COLO668 (cell line): ENCODE data around the gene GRID1.

ENCODE experiments used
- DNase-seq: peaks from one replicate; lab custom pipeline; 2025; ENCODE audit not compliant: unreplicated experiment; lab: John Stamatoyannopoulos, UW

GRID1 gene

DNA sequence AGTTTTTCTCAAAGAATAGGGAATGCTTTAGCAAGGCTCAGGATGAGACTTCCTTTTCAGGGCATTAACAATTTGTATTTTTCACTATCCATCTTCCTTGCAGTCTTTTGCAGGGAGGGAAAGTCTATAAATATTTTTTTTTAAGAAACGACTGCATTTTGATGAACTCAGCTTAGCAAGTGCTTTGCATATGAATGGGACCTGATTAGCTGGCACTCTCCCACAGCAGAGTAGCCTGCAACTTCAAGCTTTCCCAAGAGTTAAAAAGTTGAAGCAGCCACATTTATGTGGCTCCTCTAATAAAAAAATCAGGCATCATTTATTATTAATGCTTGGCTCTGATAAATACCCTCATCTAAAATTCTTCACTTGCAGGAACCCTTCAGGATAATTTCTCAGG lies 134.0 kb downstream of the GRID1 start:
- no peak for DNase-seq

DNA sequence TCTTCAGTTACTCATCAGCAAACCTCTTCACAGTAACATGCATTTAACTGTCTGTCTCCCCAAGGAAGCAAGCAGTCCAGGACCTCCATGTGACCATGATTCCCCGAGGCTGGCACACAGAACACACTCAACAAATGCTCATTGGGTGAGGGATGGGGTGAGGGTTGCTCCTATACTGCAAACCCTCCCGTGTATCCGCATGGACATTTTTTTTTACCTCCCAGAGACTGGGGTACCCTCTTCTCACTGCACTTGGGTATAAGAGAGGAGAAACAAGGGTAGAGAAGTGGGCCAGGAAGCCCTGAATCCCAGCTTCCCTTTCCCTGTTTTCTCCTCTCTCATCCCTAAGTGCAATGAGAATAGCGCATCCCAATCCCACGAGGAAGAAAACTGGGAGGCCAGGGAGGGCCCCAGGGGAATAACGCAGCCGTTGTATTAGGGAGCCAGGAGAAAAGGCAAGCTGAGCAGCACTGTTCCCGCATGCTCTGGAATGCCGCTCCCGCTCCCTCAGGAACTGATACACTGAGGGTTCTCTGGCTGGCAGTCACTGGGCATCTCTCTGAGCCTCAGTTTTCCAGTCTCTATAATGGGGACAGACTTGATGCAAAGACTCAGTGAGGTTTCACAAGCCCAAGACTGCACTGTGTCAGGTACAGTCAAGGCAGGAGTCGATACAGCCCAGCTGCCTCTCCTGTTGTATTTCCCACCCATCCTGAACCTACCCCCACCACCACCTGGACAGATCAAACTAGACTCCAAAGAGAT lies 134.6 kb downstream of the GRID1 start:
- no peak for DNase-seq

DNA sequence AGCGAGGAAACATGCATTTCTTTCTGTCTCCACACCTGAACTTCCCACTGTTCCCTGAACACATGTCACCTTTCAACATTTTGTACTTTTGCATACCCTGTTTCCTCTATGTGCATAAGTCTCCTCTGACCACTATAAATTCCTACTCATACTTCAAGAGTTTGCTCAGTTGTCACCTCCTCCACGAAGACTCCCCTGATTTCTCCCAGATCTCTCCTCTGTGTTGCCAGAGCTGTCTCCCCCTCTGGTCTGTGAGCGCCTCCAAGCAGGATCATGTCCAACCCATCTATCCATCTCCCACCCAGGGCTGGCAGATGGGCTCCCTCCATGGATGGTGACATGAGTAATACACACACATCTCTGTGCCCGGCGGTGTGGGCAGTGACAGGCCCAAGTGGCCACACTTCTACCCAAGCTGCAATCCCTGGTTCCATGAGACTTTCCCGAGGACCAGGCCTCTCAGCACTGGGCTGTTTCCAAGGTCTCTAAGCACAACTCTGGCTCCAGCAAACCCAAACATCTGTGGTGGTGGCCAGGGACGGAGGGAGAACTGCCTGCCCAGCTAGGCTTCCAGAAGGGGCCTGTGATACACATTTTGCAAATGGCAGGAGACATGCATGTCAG lies 135.9 kb downstream of the GRID1 start:
- DNase-seq: no peak

DNA sequence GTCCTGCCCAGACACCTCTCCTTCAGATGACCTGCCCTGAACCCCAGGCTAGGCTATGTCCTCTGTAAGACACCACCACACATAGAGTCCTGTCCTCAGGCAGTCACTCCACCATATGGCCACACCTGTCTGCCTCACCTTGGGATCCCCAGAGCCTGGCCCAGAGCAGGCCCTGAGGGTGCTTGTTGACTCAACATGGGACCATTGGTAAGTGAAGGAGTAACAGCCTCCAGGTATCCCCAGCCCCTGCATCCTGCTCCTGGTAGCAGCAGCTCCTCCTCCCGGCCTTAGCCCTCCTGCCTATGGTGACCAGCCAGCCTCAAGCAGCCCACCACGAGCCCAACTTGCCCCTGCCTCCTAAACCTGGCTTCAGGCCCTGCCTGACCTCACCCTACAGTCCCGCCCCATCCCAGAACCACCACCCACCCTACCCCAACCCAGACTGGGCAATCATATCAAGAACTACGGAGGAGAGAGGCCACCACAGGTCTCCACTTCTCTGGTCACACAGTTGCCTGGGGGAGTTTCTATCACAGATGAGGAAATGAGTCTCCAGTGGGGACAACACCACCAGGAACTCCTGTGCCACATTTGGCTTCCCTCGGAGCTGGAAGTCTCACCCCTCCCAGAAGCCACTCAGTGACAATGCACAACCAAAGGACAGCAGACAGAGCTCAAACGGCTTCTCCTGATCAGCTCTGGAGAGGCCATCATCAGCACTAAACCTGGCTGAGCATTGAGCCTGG lies 136.6 kb downstream of the GRID1 start:
- no peak for DNase-seq

DNA sequence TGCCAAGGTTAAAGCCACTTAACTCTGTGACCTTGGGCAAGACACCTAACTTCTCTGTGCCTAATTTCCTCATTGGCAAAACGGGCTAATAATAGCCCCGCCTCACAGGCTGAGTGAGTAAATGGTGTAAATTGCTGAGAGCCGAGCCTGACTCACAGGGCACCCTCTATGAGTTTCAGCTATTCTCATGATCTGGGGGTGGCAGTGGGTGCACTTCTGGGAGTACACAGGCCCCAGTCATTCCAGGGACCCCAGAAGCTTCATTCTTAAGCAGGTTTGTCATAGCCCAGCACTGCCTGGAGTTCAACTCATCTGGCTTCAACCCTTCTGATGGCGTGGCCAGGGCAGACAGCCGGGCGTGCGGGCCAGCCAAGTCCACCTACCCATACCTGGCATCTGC lies 137.2 kb downstream of the GRID1 start:
- DNase-seq: no peak

DNA sequence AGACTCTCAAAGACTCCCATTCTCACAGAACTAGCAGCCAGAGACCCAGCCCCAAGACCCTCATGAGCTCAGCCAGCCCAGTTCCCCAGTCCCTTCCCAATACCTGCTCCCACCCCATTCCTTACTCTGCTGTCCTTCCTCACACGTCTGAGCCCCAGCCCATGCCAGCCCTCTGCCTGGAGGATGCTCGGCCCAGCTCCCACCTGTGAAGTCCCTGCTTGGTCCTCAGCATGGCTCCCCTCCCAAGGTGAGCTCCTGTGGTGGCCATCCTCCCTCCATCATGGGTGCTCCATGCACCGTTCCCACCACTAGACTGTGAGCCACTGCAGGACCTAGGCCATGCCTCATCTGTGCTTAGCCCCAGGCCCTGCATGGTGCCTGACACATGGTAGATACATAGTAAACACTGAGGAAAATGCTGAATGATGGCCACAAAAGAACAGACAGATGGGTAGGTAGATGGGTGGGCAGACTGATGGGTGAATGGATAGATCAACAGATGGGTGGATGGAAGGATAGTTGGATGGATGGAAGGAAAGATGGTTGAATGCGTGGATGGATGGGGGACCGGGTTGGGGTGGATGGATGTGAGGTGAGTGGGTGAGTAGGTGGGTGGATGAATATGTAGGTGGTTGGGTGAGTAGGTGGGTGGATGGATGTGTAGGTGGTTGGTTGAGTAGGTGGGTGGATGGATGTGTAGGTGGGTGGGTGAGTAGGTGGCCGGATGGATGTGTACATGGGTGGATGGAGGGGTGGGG lies 138.9 kb downstream of the GRID1 start:
- no peak for DNase-seq

DNA sequence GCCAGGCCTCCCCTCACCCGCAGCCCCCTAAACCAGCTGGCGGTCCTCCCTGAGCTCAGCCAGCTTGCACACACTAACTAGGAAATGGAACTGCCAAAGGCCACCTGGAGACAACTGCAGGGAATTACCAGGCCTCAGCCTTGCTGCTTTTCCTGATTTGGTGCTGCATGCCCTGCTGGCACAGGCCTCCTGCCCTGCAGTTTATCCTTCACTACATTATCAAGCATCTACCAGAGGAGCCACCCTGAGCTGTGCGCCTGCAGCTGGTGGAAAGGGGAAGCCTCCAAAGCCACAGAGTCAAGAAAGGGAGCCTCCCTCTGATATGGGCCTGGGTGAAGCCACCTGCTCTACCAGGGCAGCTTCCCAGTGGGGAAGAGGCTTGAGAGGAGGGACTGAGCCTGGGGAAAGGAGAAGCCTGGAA lies 139.8 kb downstream of the GRID1 start:
- DNase-seq: no peak

DNA sequence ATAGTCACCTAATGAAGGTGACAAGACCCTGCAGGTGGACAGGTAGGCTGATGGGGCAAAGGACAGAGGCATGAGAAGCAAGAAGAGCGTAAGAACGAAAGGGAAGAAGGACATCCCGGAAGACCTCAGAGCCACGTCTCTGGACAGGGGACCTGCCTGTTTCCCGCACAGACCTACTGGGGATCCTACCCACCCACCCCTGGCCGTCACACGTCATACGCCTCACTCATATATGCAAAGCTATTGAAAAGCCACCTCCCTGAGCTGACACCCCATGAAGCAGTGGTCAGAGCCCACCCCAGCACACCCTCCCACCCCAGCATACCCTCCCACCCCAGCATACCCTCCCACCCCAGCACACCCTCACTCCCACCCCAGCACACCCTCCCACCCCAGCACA lies 140.6 kb downstream of the GRID1 start:
- no peak for DNase-seq

DNA sequence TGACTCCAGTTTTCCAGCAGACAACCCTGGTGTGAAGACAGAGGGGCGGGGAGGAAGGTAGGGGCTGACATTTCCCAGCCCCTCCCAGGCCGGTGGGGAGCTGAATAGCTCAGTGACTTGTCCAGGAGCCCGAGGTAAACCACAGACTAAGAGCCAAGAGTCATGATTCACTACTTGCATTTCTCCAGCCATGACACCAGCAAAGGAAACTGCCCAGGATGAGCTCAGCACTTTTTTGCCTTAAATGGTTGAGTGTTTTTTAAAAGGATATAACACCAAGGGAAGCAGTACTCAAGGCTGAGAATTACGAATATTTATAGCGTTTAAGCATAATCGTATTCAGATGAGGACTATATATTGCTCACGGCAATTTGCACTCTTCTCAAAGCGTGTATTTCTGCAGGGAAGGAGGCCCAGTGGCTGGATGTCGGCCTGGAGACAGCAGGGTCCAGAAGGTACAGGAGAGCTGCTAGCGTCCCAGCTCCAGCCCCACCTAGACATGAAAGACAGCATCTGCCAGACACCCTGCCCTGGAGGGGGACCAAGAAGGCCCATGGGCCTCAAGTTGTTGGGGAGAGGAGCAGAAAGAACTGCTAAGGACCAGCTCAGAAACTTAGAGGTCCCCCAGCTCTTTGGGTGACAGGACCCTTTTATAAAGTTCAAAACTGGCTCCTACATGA lies 141.4 kb downstream of the GRID1 start:
- no peak for DNase-seq

DNA sequence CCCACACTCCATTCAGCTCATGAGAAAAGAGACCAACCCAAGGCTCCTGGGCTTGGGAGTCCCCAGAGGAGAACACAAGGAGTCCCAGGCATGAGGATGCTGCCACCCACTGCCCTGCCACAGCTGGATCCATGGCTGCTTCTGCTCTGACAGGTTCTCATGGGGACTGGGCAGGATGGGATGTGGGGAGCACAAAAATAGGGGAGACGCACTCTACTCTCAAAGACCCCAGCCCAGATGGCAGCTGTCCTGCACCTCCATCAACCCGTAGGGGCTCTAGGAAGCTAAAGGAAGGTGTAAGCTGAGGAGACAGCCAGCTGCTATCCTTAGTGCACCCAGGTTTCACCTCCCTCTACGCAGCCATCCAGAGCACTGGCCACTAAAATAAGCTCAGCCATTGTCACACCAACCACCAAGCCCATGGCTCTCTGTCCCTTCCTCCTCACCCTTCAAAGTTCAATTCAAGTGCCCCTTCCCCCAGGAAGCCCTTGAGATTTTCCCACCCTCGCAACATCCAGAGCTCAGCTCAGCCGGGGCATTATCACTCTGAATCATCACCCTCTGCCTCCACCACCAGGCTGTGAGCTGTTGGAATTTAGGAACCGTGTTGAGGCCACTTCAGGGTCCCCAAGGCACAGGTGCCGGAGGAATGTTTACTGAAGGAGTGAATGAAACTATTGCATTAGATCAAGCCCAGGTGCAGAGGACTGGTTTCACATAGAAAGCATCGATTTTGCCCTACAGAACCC lies 142.1 kb downstream of the GRID1 start:
- no peak for DNase-seq

DNA sequence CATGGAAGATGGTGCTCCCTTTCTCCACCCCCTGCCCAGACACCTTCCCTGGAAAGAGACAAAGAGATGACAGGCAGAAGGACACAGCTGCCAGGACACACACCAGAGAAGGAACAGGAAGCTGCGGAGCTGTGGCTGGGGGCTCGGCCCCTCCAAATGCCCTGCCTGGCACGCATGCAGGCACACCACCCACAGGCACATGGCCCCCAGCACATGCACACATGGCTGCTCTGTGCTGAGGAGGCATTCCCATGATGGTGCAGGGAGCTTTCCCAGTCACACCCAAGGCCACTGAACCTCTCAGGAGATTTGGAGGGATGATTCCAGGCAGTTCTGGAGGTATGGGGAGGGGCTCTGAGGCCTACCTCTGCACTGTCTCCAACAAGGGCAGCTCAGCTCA lies 143.3 kb downstream of the GRID1 start:
- no peak for DNase-seq

DNA sequence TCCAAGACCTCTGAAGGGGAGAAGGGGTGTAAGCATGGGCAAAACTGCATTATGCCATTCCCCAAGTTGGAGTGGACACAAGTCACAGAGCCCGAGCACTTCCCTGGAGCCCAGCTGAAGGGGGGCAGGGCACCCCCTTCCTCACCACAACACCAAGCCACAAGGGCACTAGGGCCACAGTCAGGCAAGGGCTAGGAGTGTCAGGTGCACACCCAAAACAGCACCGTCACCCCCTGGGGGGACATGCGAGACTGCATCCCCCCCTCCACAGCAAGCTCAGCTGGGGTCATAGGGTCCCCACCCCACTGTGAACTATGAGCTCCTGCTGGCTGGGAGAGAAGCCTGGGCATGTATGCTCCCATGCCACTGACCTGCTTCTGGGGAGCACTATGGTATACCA lies 143.9 kb downstream of the GRID1 start:
- no peak for DNase-seq

DNA sequence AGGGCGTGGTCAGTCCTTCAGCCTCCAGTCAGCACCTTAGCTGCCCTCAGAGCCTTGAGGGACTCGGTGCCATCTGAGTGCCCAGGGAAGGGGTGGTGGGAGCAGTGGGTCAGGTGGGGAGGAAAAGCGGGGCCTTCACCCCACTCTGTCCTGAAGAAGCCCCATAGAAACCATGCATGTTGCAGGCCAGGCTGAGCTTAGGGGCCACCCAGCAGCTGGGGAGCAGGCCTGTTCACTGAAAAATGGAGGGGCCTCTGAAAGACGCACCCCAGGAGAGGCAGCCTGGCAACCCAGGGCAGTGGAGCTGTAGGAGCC lies 144.3 kb downstream of the GRID1 start:
- no peak for DNase-seq

DNA sequence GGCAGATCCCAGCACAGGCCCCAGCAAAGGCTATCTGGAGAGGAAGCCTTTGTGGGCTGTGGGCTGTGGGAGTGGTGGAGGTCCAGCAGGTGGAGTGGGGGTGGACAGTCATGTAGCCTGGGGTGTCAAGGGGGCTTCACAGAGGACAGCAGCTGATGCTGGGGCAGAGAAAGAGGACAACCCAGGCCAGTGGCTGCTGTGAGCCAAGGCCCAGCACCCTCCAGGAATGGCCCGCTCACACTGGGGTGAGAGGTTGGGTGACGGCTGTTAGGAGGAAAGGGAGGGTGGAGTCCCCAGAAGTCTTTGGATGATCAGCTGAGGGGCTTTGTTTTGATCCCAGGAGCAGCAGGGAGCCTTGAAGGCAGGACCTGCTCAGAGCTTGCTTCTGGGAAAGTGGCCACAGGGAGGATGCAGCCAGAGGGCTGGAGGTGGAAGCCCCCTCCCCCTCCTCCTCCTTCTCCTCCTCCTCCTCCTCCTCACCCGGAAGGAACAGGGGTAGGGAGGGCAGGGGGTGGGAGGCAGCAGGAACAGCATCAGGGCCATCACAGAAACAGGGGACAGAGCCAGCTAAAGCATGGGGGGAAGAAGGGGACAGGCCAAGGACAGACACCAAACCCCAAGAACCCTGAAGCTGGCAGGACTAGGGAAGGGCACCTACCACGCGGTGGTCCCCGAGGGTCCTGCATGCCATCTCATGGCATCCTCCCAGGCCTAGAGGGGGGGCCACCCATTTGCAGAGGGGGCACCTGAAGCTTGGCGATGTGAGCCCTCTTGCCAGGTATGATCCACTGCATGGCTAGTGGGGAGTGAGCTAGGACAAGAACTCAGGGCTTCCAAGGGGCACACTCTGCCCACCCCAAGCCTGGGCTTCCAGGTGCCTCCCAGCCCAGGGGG lies 144.9 kb downstream of the GRID1 start:
- no peak for DNase-seq

DNA sequence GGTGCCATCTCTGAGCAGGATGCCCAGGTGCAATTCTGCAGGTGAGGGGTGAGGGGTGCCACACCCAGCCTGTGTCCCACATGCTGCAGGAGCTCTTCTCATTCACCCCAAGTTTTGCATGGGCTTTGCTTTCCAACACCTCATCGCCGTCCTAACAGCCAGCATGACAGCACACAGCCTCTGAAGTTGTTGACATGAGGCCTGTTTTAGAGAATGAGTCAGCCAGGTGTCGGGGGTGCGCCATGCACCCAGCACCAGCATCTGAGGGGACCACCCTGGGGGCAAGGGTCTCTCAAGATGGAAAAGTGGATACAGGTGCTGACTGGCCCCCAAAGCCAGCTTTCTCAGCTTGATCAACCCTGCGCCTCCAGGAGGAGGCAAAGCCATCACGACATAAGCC lies 146.0 kb downstream of the GRID1 start:
- DNase-seq: no peak

DNA sequence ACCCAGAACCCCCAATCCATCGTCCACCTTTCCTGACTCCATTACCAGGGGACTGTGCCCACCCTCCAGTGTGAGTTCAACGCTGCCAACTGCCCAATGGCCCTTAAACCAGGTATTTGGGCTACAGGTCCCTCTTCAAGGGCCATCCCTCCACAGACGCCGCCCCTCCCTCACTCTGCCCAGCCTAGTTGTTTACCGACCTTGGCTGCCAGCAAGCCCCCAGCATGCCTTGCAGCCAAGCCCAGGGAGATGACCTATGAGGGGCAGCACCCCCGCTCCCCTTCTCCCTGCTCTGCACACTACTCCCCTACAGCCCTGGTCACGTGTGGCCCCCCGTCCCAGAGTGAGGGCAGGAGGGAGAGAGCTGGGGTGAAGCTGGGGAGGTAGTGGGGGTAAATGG lies 147.3 kb downstream of the GRID1 start:
- no peak for DNase-seq

DNA sequence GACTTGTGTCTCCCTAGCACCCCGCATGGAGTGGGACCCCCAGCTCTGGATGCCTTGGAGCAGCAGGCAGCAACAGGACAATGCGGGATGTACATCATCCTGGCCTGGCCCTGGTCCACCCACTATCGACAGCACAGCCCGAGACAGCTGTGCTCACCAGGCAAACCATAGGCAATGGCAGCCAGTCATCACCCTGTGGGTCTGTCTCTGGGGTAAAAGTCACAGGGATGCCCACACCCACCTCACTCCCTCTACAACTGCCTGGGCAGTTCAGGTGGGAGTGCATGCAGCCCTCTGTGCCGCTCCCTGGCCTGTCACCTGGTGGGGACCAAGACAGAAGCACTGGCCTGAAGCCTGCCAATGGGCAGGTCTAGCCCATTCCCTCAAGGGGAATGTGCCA lies 147.8 kb downstream of the GRID1 start:
- no peak for DNase-seq

DNA sequence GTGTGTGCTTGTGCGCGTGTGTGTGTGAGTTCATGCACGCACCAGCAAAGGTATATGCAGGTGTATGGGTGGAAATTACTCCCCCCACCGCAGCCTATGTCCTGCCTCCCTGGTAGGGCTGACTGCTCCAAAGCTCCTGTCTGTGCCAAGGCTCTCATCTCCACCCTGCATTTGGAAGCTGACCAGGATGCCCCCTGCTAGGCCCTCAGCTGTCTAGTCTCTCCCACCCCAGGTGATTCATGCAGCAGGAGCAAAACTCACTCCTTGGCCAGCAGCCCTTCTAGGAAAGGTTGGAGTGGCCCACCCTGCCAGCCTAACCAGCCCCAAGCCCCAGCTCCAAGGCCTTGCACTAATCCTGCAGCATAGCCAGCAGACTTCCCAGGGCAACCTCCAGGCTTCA lies 148.4 kb downstream of the GRID1 start:
- no peak for DNase-seq

DNA sequence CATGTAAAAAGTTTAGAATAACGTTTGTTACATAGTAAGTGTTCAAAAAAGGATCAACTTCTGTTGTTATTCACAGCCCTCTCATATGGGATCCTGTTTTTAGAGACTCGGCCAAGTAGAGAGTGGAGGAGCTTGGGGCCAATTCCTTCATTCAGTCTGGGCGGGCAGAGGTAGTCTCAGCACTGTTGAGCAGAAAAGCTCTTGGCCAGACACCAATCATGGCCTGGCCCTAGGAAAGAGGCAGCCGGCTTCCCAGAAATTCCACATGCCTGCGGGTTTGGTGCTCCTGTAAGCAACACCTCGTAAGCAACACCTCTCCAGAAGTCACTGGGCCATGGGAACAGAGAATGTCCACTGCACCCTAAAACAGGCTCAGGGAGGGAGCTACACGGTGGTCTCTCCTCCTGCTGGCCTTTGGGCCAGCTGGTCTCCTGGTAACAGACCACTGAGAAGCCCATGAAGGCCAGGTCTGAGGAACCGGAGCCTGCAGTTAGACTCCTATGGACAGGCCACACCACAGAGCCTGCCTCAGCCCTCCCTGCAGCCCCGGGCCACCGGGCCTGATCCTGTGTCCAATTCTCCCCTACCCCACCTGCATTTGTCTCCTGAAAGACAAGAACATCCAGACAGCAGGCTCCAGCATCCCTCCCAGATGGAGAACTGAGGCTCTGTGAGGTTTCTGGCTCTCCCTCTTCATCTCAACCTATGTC lies 149.1 kb downstream of the GRID1 start:
- no peak for DNase-seq
